Testis (tissue), 3 donors: ENCODE data around the gene LY6G5C. TPM values are rescaled to one million over a fixed set of nuclear protein-coding genes. Genes with fewer than 3 reads are reported as not detected.
"Not testable (repeated sequence)": the region's sequence is repeated elsewhere in the genome, so short reads cannot be mapped to it uniquely, and the experiment has no call there.

ENCODE experiments used
- DNase-seq: peaks from one replicate; pipeline ENCODE4 v3.0.0-alpha.2; 2019
- H3K27ac ChIP-seq, 2 donors: fragments of 200-600 bp; sonication (generic); one replicate each; pipeline ENCODE4 v1.5.1; 2019
- H3K27me3 ChIP-seq: fragments of 200-600 bp; sonication (generic); one replicate; pipeline ENCODE4 v1.5.1; 2019
- H3K36me3 ChIP-seq: fragments of 200-600 bp; sonication (generic); one replicate; pipeline ENCODE4 v1.5.1; 2017; ENCODE audit warnings: low read depth; ENCODE audit errors: missing control alignments
- H3K4me1 ChIP-seq: fragments of 200-600 bp; sonication (generic); one replicate; pipeline ENCODE4 v1.5.1; 2019
- H3K4me3 ChIP-seq, 2 donors: fragments of 200-600 bp; sonication (generic); one replicate each; pipeline ENCODE4 v1.5.1; 2017 to 2019
- H3K9me3 ChIP-seq: fragments of 200-600 bp; sonication (generic); one replicate; pipeline ENCODE4 v1.5.1; 2017
- POLR2A ChIP-seq: fragments of 450-650 bp; IDR thresholded peaks from one replicate; pipeline ENCODE4 v1.6.1; 2017; ENCODE audit warnings: antibody characterized with exemption, mild to moderate bottlenecking, moderate library complexity
- WGBS, 2 donors: methylation state at CpG; one replicate each; pipeline ENCODE4 v1.1.5; 2018; 5-methylcytosine and 5-hydroxymethylcytosine counted together
- intact Hi-C: fragments of 100-400 bp; cut with DNase I; formaldehyde crosslinking; loops from one replicate; pipeline ENCODE4 v1.15.1; 2023; ENCODE audit warnings: low total_unique reads
- polyA plus RNA-seq: library from polyadenylated mRNA; stranded (reverse); fragments of 350-450 nt; fragmentation: Illumina TruSeq; extraction: RNeasy Lipid Tissue Mini Kit (QIAGEN cat#74804); gene quantifications from one replicate; pipeline ENCODE4 v1.2.3, GENCODE V29; 2014; ENCODE audit warnings: low read depth, low replicate concordance; ENCODE audit not compliant: insufficient read depth
- total RNA-seq, 2 donors: library from RNA; depleted of rRNA; stranded (reverse); fragments of >200 nt; gene quantifications; one replicate each; pipeline ENCODE4 v1.2.3, GENCODE V29; 2016
- TF ChIP-seq, protein P1 (sequence below), 3 experiments: fragments of 450-650 bp in 2 of 3; fragments of 200-600 bp in 1 of 3; sonication (generic) in 1 of 3; IDR thresholded peaks; one replicate each; pipeline ENCODE4 v1.5.1; 2016 to 2019; ENCODE audit warnings: antibody characterized with exemption in 3 of 3, mild to moderate bottlenecking in 2 of 3, moderate library complexity in 1 of 3

The LY6G5C gene
- total and polyA plus RNA-seq, 3 donors from 2014 or later, result 8.7 to 18.3 (median 14.0) TPM

DNA sequence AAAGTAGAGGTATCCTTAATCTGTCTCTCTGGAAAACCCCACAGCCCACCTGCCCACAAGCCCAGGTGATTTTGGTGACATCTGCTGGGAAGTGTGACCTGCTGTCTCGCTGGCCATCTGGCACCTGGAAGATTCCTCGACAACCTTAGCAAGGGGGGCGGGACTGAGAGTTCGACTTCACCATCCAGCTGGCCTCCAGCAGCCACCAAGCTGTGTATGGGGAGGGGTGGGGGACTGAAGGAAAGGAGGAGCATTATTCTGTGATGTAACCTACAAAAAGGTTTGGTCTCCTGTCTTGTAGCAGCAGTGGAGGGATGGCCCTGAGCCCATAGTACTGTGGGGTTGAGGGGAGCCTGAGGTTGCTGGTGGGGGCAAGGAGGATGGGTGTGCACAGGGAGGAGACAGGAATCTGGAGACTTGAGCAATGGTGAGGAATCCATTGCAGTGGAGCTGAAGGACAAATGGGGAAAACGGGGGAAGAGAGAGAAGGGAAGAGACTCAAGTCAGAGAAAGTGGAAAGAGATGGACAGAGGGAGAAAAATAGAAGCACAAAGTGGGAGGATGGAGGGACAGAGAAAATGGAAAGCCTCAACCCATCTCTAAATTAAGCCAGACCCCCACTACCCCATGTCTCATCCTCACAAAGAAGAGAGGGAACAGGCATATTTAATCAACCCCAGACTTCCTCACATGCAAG is 29.8 kb upstream of the LY6G5C start:
- H3K27me3 ChIP-seq, result no peaks in the 10 kb centered on the region
- no peaks in the 10 kb centered on the region for H3K36me3 ChIP-seq
- DNase-seq, result no peak
- no peak overlapping the region for H3K27ac ChIP-seq
- no peak overlapping the region for H3K4me3 ChIP-seq
- WGBS, 2 donors, result 69 to 73% methylated on average over 5 of the region's 5 CpGs
- H3K4me1 ChIP-seq, result peaks cover 3% of the 10 kb centered on the region
- intact Hi-C loops, result no loop called here
- no peaks in the 10 kb centered on the region for H3K9me3 ChIP-seq
- TF ChIP-seq POLR2A, result no peak
- TF ChIP-seq, protein P1, sequence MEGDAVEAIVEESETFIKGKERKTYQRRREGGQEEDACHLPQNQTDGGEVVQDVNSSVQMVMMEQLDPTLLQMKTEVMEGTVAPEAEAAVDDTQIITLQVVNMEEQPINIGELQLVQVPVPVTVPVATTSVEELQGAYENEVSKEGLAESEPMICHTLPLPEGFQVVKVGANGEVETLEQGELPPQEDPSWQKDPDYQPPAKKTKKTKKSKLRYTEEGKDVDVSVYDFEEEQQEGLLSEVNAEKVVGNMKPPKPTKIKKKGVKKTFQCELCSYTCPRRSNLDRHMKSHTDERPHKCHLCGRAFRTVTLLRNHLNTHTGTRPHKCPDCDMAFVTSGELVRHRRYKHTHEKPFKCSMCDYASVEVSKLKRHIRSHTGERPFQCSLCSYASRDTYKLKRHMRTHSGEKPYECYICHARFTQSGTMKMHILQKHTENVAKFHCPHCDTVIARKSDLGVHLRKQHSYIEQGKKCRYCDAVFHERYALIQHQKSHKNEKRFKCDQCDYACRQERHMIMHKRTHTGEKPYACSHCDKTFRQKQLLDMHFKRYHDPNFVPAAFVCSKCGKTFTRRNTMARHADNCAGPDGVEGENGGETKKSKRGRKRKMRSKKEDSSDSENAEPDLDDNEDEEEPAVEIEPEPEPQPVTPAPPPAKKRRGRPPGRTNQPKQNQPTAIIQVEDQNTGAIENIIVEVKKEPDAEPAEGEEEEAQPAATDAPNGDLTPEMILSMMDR (IDR thresholded peaks at IDR 0.05), result no peak

DNA sequence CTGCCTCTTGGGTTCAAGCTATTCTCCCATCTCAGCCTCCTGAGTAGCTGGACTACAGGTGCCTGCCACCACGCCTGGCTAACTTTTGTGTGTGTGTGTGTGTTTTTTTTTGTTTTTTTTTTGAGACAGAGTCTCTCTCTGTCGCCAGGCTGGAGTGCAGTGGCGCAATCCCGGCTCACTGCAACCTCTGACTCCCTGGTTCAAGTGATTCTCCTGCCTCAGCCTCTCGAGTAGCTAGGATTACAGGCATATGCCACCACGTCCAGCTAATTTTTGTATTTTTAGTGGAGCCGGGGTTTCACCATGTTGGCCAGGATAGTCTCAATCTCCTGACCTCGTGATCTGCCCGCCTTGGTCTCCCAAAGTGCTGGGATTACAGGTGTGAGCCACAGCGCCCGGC is 28.3 kb upstream of the LY6G5C start:
- H3K36me3 ChIP-seq, intact Hi-C loops, H3K4me3 ChIP-seq, H3K4me1 ChIP-seq, H3K27ac ChIP-seq, H3K9me3 ChIP-seq, DNase-seq, H3K27me3 ChIP-seq: not testable (repeated sequence)
- WGBS, 2 donors, result 91% methylated on average over 11 of the region's 11 CpGs

DNA sequence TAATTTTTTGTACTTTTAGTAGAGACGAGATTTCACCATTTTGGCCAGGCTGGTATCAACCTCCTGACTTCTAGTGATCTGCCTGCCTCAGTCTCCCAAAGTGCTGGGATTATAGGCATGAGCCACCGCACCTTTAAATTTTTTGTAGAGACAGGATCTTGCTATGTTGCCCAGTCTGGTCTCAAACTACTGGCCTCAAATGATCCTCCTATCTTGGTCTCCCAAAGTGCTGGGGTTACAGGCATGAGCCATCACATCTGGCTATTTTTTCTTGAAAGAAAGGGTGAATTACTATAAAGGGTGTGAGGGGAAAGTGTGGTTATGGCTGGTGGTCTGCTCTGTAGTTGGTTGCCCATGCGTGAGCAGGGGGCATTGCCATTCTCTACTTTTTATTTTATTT is 27.4 kb upstream of the LY6G5C start:
- 88 to 98% methylated on average over 3 of the region's 3 CpGs for WGBS, 2 donors
- no peak for TF ChIP-seq POLR2A
- TF ChIP-seq, protein P1 (IDR thresholded peaks at IDR 0.05), result no peak
- intact Hi-C loops, result no loop called here
- Histone ChIP-seq H3K9me3 (no peaks in the 10 kb centered on the region), H3K27ac (no peak overlapping the region), H3K4me3 (no peak overlapping the region), H3K27me3 (no peaks in the 10 kb centered on the region), H3K4me1 (no peaks in the 10 kb centered on the region), H3K36me3 (no peaks in the 10 kb centered on the region)
- no peak for DNase-seq

DNA sequence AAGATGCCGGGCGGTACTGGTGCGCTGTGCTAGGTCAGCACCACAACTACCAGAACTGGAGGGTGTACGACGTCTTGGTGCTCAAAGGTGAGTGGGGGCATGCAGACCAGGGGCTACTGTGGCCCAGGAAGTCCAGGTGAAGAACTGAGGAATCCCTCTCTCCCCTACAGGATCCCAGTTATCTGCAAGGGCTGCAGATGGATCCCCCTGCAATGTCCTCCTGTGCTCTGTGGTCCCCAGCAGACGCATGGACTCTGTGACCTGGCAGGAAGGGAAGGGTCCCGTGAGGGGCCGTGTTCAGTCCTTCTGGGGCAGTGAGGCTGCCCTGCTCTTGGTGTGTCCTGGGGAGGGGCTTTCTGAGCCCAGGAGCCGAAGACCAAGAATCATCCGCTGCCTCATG is 26.8 kb upstream of the LY6G5C start:
- no peak for DNase-seq

DNA sequence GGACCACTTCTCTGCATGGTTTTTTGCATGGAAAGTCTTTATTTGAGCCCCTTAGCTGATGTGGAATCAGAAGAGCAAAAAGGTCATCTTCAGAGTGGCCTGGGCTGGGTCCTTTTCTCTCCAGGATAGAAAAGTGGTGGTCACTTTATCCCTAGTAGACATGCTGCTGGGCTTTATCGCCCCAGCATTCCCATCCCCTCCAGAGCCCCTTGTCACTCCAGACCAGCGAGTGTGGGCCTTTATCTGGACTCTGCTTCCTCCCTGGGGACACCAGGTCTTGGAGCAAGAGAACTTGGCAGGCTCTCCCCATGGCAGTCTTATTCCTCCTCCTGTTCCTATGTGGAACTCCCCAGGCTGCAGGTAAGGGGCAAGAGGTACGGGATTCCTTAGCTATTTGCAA is 25.7 kb upstream of the LY6G5C start, which contains the start of gene LY6G6F:
TSS of gene LY6G6F (plus strand) at position 268 of the 400 bp plus-strand sequence. CDS start at position 309, 41 bp downstream.
- no peaks in the 10 kb centered on the region for H3K36me3 ChIP-seq
- H3K27me3 ChIP-seq, result no peaks in the 10 kb centered on the region
- TF ChIP-seq POLR2A, result no peak
- TF ChIP-seq, protein P1 (IDR thresholded peaks at IDR 0.05), result no peak
- peaks cover 8% of the 10 kb centered on the region for H3K4me1 ChIP-seq
- DNase-seq, result no peak
- no peak within 1 kb of the TSS for H3K4me3 ChIP-seq
- intact Hi-C loops, result no loop called here
- no peak within 1 kb of the TSS for H3K27ac ChIP-seq
- no peaks in the 10 kb centered on the region for H3K9me3 ChIP-seq
- WGBS, 2 donors, result 36 to 47% methylated on average over 3 of the region's 3 CpGs

More for the DNA sequence above, 26.8 kb upstream of the LY6G5C start:
- H3K4me3 ChIP-seq, result no peak overlapping the region
- no peaks in the 10 kb centered on the region for H3K27me3 ChIP-seq
- WGBS, 2 donors, result 83 to 85% methylated on average over 7 to 10 of the region's 10 CpGs
- no peaks in the 10 kb centered on the region for H3K4me1 ChIP-seq
- no peaks in the 10 kb centered on the region for H3K36me3 ChIP-seq
- TF ChIP-seq, protein P1 (IDR thresholded peaks at IDR 0.05), result no peak
- TF ChIP-seq POLR2A, result no peak
- H3K9me3 ChIP-seq, result no peaks in the 10 kb centered on the region
- intact Hi-C loops, result no loop called here
- H3K27ac ChIP-seq, result no peak overlapping the region
